Endothelial cell of umbilical vein (primary cell): Measurements from ENCODE around the gene POLR3GL. TPM values are rescaled to one million over a fixed set of nuclear protein-coding genes. Genes with fewer than 3 reads are reported as not detected.
A peak's percentile ranks its signal among the peaks of the same experiment; 100 is the strongest.

Experiments
- BruUV-seq: library from RNA; stranded (reverse); fragments of 400-500 nt; replicated peaks from 2 replicates; lab custom pipeline; 2021; lab: Mats Ljungman, UMichigan
- CTCF ChIA-PET: fragments of 300-600, 350-600 bp; sonication (Branson Sonifier 250); formaldehyde crosslinking; loops from one replicate; lab custom pipeline; 2021; ENCODE audit warnings: antibody characterized with exemption, inconsistent platforms; lab: Charles Lee
- POLR2A ChIA-PET: fragments of 300-600, 350-600 bp; sonication (Branson Sonifier 250); formaldehyde crosslinking; loops from one replicate; lab custom pipeline; 2021; ENCODE audit warnings: antibody characterized with exemption, inconsistent platforms; lab: Charles Lee
- DNase-seq: peaks from one replicate; pipeline ENCODE4 v3.0.0-alpha.2; 2011; ENCODE audit warnings: low read depth, low spot score
- FAIRE-seq: peaks from 2 replicates; lab custom pipeline; 2011; peaks lifted over from hg19 to GRCh38; lab: Jason Lieb, UNC
- H2AFZ ChIP-seq: 2 replicates; pipeline ENCODE4 v1.6.0; 2012; ENCODE audit warnings: low read depth, low read length, control low read depth, inconsistent platforms
- H3K27ac ChIP-seq: 2 replicates; pipeline ENCODE4 v1.5.1; 2011; ENCODE audit warnings: low read depth, mild to moderate bottlenecking, control low read depth, low read length, moderate library complexity; ENCODE audit not compliant: insufficient read depth
- H3K27me3 ChIP-seq, 2 experiments: 2 replicates each; pipeline versions ENCODE4 v1.6.0 to v1.6.1; 2011; ENCODE audit warnings: low read length in 2 of 2, mixed read lengths in 1 of 2; ENCODE audit not compliant: control insufficient read depth in 2 of 2, insufficient read depth in 2 of 2
- H3K36me3 ChIP-seq, 2 experiments: 2 replicates in 1 of 2; 3 replicates in 1 of 2; pipeline ENCODE4 v1.5.1; 2011; ENCODE audit warnings: low read length in 2 of 2, mild to moderate bottlenecking in 1 of 2, moderate library complexity in 1 of 2; ENCODE audit not compliant: control insufficient read depth in 2 of 2, insufficient read depth in 2 of 2; ENCODE audit errors: extremely low read depth in 1 of 2
- H3K4me1 ChIP-seq: 3 replicates; pipeline ENCODE4 v1.5.1; 2011; ENCODE audit warnings: mild to moderate bottlenecking, low read length; ENCODE audit not compliant: control insufficient read depth, insufficient read depth; ENCODE audit errors: extremely low read depth
- H3K4me2 ChIP-seq: 2 replicates; pipeline ENCODE4 v1.6.1; 2011; ENCODE audit warnings: low read length, control low read depth, mixed read lengths; ENCODE audit not compliant: insufficient read depth
- H3K4me3 ChIP-seq, 3 experiments: fragments of 200-600 bp in 1 of 3; sonication (generic), shearing (Covaris generic) in 1 of 3; replicated peaks in 1 of 3; 2 replicates each; pipeline ENCODE4 v1.5.1; 2011 to 2016; ENCODE audit warnings: control low read depth in 3 of 3, low read length in 3 of 3, mild to moderate bottlenecking in 2 of 3, inconsistent platforms in 1 of 3, low read depth in 1 of 3, moderate library complexity in 1 of 3; ENCODE audit not compliant: insufficient read depth in 1 of 3
- H3K79me2 ChIP-seq: 2 replicates; pipeline ENCODE4 v1.6.0; 2012; ENCODE audit warnings: low read length, inconsistent platforms; ENCODE audit not compliant: control insufficient read depth, insufficient read depth
- H3K9ac ChIP-seq: replicated peaks from 2 replicates; pipeline ENCODE3; 2011; ENCODE audit warnings: low read length, control low read depth; ENCODE audit not compliant: insufficient read depth; ENCODE audit errors: extremely low read depth
- H3K9me1 ChIP-seq: replicated peaks from 3 replicates; pipeline ENCODE4 v1.6.0; 2011; ENCODE audit warnings: mild to moderate bottlenecking, low read length; ENCODE audit not compliant: control insufficient read depth, insufficient read depth; ENCODE audit errors: extremely low read depth
- H3K9me3 ChIP-seq: replicated peaks from 2 replicates; pipeline ENCODE4 v1.5.1; 2012; ENCODE audit warnings: low read length, inconsistent platforms; ENCODE audit not compliant: control insufficient read depth, insufficient read depth
- H4K20me1 ChIP-seq: replicated peaks from 2 replicates; pipeline ENCODE3; 2011; ENCODE audit warnings: mild to moderate bottlenecking, low read length; ENCODE audit not compliant: control insufficient read depth, insufficient read depth; ENCODE audit errors: extremely low read depth
- POLR2A ChIP-seq: IDR thresholded peaks from 2 replicates; pipeline ENCODE4 v1.6.1; 2012; ENCODE audit warnings: low read depth, mild to moderate bottlenecking, control low read depth, low read length
- dilution Hi-C: fragments of 300-500 bp; cut with MboI; formaldehyde crosslinking; loops from one replicate; pipeline ENCODE4 v1.15.0; 2019; ENCODE audit warnings: low sequenced_read_pairs; ENCODE audit not compliant: extremely low pct_ligation_motif_present
- intact Hi-C: fragments of 100-400 bp; cut with micrococcal nuclease; formaldehyde crosslinking; loops from one replicate; pipeline ENCODE4 v1.10.0; 2022
- polyA plus RNA-seq, 4 experiments: library from polyadenylated mRNA; depleted of rRNA in 3 of 4; stranded (reverse) in 3 of 4; unstranded in 1 of 4; fragments of >200 nt; gene quantifications; 2 replicates each; pipeline versions ENCODE4 v1.2.1 to v1.2.3, GENCODE V29; 2011 to 2012; ENCODE audit warnings: missing spikeins in 1 of 4
- total RNA-seq: library from RNA; stranded (reverse); gene quantifications from 2 replicates; pipeline ENCODE4 v1.2.3, GENCODE V29; 2021
- TF ChIP-seq, protein P1 (sequence below), 2 donors: IDR thresholded peaks; 1 replicate in 1 of 2; 2 replicates in 1 of 2; pipeline ENCODE4 v1.5.1; 2011; ENCODE audit warnings: low read length in 2 of 2, mild to moderate bottlenecking in 2 of 2, moderate library complexity in 2 of 2, control low read depth in 1 of 2, inconsistent platforms in 1 of 2, low read depth in 1 of 2; ENCODE audit not compliant: insufficient read depth in 1 of 2; ENCODE audit errors: extremely low read depth in 1 of 2

POLR3GL gene
- total and polyA plus RNA-seq, 2 donors (not counting 3 experiments of a cell fraction or from before 2014, with no cell fraction given) = 12.4 to 15.3 TPM

GRCh38 chr1:145977486-145978470 lies 13.3 kb downstream of the POLR3GL start:
- H2AFZ ChIP-seq = peak overlapping the region; percentile 16
- dilution Hi-C loops = no loop called here
- H3K36me3 ChIP-seq = no peaks in the 10 kb centered on the region
- H3K4me3 ChIP-seq = no peak overlapping the region
- peaks cover 40% of the 10 kb centered on the region for H3K4me1 ChIP-seq
- H3K4me2 ChIP-seq = peak overlapping the region; percentile 87
- H3K9me1 ChIP-seq = no peaks in the 10 kb centered on the region
- no peaks in the 10 kb centered on the region for H3K79me2 ChIP-seq
- BruUV-seq = no TSS peak
- TF ChIP-seq, protein P1, sequence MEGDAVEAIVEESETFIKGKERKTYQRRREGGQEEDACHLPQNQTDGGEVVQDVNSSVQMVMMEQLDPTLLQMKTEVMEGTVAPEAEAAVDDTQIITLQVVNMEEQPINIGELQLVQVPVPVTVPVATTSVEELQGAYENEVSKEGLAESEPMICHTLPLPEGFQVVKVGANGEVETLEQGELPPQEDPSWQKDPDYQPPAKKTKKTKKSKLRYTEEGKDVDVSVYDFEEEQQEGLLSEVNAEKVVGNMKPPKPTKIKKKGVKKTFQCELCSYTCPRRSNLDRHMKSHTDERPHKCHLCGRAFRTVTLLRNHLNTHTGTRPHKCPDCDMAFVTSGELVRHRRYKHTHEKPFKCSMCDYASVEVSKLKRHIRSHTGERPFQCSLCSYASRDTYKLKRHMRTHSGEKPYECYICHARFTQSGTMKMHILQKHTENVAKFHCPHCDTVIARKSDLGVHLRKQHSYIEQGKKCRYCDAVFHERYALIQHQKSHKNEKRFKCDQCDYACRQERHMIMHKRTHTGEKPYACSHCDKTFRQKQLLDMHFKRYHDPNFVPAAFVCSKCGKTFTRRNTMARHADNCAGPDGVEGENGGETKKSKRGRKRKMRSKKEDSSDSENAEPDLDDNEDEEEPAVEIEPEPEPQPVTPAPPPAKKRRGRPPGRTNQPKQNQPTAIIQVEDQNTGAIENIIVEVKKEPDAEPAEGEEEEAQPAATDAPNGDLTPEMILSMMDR (IDR thresholded peaks at IDR 0.05; ENCODE audit: extremely low read depth in 1 of 2, insufficient read depth in 1 of 2, low read depth in 1 of 2, low read length in 2 of 2) = peak; percentile 72 to 76
- TF ChIP-seq POLR2A = no peak
- DNase-seq = peak; percentile 78
- ChIA-PET CTCF (interaction anchor here (0.5 to 20.0 kb wide), 30 partner anchors 8 to 132 kb away, joined by 3 to 496 read pairs (median 4); partner anchors contain the start of genes ANKRD34A, NUDT17, PIAS3 and POLR3GL), POLR2A (interaction anchor here (0.5 to 1.1 kb wide), 3 partner anchors 13 to 55 kb away, joined by 4 read pairs; partner anchors contain the start of genes ANKRD34A and POLR3GL)
- no peaks in the 10 kb centered on the region for H3K9me3 ChIP-seq
- peak overlapping the region; percentile 89 for H3K27ac ChIP-seq
- intact Hi-C loops = loop anchor here (1.0 kb wide), 4 partner anchors 19 to 86 kb away; partner anchors contain the start of gene TXNIP
- H3K9ac ChIP-seq = peak overlapping the region; percentile 54
- FAIRE-seq = peak; percentile 97
- H3K27me3 ChIP-seq = no peaks in the 10 kb centered on the region
- no peaks in the 10 kb centered on the region for H4K20me1 ChIP-seq
